Neural cell (in vitro differentiated cells): ENCODE measurements around the gene BNIP3.

Experiments
- EP300 ChIP-seq: fragments of 450-650 bp; conservative IDR thresholded peaks from 2 replicates; pipeline ENCODE4 v1.6.1; 2014; ENCODE audit warnings: antibody characterized with exemption, mild to moderate bottlenecking, moderate library complexity; ENCODE audit not compliant: poor library complexity, severe bottlenecking
- REST ChIP-seq: IDR thresholded peaks from 2 replicates; pipeline ENCODE4 v1.6.1; 2012; ENCODE audit warnings: borderline replicate concordance

GRCh38 chr10:131936736-131937135, 45.0 kb downstream of the BNIP3 start:
- TF ChIP-seq REST (no peak), EP300 (no peak)
